HG02588 (cell line): ENCODE measurements around the gene HBD.

Experiments used
- ATAC-seq: cut with Tn5 transposase; IDR thresholded peaks from one replicate; pipeline ENCODE4 v1.9.1; 2021; ENCODE audit warnings: mild to moderate bottlenecking, moderate library complexity; ENCODE audit not compliant: unreplicated experiment

HBD gene

GRCh38 chr11:5235364-5236095 is 1.2 kb upstream of the HBD start:
- no peak for ATAC-seq

- ATAC-seq, result no peak
Measured at GRCh38 chr11:5233307-5233706, 976 bp downstream of the HBD start.

DNA sequence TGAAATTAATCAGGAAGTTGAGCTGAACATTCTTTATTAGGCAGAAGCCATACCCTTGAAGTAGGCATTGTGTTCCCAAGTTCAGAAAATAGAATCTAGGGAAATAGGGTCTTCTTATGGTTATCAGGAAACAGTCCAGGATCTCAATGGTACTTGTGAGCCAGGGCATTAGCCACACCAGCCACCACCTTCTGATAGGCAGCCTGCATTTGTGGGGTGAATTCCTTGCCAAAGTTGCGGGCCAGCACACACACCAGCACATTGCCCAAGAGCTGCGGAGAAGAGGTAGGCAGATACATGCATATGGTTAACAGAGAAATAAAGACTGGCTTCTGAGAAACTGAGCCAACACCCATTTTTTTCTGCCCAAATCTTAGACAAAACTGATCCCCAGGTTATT is 1.5 kb downstream of the HBD start:
- no peak for ATAC-seq

DNA sequence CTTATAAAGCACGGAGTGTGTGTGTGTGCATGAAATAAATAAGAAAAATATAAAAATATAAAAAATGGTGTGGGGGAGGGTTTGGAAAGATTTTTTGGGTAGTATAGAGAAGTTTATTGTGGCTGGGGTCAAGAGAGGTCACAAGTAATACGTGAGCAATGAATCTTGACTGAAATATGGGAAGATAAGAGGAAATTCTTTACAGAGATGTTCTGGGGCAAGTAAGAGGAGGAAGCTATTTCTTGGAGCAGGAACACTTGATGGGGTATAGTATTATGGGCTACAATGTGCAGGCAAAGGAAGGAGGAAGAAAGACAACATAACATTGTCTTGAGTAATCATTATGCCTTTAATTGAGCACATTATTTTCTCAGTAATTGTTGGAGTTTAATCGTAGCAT is 2.1 kb downstream of the HBD start:
- no peak for ATAC-seq

DNA sequence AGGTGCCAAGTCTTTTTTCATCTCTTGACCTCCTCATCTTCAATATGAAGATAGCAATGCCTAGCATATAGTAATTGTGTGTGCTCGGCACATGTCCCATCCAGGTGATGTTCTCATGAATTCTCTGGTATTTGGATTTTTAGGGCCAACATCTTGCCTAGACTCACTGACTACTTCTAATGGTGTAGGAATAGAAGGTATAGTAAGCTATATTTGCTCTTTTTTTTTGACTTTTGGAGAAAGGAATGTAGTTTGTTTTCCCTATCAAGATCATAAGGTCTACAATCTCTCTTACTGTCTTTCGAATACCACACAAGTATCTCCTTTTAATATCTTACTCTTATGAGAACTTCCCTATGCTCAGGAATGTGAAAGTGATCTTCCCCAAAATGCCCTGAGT is 3.2 kb downstream of the HBD start:
- ATAC-seq, result no peak

DNA sequence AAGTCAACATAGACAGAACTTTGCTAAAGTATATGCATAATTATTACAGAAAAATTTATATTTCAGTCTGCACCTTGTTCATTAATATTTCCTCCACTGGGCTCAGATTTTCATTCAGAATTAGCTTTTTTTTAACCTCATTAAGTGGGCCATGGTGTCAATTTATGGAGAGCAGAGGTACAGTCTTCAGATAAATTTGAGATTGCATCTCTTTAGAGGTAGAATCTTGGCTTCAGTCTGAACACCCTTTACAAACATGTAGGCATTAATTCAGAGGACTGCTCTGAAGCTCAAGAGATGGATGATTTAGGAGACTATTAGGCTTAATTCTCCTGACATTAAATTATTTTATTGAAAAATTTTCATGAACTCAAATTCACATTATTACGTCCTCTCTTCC is 4.0 kb downstream of the HBD start:
- ATAC-seq, result no peak

DNA sequence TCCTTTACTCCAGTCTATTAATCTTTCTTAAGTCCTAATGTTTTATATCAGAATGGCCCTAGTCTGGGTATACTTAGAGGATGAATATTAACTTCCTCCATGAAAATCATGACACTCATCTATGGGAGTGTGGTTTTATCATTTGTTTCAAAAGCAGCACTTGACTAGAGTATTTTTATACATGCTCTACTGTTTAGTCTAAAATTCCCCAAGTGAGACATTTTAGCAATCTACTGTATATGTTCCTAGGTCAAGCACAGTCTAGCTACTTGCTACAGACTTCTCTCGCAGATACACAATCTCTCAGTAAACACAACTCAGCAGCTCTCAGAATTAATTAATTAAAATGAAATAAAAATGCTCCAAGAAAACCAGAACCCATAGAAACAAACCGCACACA is 4.5 kb downstream of the HBD start:
- ATAC-seq, result no peak

DNA sequence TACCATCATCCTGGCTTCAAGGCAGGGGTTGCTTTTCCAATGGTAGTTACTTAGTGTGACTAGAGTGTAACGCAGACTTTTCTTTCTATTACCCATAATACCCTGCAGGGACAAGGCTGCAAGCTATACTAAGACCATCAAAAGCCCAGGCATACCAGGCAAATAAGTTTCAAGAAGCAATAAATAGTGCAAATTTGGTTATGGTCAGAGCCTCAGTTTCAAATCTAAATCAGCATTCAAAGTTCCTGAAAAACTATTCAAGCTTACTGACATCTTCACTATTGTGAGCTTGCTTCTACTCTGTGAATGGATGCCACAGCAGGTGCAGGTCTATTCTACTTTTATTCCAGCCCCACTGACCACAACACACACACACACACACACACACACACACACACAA is 4.9 kb downstream of the HBD start:
- no peak for ATAC-seq

- no peak for ATAC-seq
Measured at GRCh38 chr11:5228124-5228523, 6.2 kb downstream of the HBD start.

DNA sequence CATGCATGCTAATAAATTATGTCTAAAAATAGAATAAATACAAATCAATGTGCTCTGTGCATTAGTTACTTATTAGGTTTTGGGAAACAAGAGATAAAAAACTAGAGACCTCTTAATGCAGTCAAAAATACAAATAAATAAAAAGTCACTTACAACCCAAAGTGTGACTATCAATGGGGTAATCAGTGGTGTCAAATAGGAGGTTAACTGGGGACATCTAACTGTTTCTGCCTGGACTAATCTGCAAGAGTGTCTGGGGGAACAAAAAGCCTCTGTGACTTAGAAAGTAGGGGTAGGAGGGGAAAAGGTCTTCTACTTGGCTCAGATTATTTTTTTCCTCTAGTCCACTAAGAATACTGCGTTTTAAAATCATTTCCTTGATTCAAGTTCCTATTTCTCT is 6.6 kb downstream of the HBD start:
- no peak for ATAC-seq

- ATAC-seq, result no peak
Measured at GRCh38 chr11:5226732-5227310, 7.5 kb downstream of the HBD start, which contains the start of gene HBB. TSS of gene HBB (minus strand) at chr11:5227071. CDS start at chr11:5227021, 50 bp downstream.

- ATAC-seq, result no peak
Measured at GRCh38 chr11:5225480-5225871, 8.8 kb downstream of the HBD start.

DNA sequence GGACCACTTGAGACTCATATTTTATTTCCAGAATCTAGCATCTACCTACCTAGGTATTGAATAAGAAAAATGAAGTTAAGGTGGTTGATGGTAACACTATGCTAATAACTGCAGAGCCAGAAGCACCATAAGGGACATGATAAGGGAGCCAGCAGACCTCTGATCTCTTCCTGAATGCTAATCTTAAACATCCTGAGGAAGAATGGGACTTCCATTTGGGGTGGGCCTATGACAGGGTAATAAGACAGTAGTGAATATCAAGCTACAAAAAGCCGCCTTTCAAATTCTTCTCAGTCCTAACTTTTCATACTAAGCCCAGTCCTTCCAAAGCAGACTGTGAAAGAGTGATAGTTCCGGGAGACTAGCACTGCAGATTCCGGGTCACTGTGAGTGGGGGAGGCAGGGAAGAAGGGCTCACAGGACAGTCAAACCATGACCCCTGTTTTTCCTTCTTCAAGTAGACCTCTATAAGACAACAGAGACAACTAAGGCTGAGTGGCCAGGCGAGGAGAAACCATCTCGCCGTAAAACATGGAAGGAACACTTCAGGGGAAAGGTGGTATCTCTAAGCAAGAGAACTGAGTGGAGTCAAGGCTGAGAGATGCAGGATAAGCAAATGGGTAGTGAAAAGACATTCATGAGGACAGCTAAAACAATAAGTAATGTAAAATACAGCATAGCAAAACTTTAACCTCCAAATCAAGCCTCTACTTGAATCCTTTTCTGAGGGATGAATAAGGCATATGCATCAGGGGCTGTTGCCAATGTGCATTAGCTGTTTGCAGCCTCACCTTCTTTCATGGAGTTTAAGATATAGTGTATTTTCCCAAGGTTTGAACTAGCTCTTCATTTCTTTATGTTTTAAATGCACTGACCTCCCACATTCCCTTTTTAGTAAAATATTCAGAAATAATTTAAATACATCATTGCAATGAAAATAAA is 9.5 kb downstream of the HBD start:
- ATAC-seq, result no peak

DNA sequence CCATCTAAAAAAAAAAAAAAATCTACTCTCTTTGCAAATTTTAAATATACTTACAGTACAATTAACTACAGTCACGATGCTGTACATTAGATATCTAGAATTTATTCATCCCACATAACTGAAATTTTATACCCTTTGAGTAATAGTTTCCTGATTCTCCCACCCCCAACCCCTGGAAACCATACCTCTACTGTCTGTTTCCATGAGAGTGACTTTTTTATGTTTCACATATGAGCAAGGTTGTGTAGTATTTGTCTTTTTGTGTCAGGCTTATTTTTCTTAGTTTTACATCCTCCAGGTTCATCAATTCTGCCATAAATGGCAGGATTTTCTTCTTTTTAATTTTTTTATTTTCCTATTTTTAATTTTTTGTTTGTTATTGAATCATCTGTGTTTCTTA is 10.6 kb downstream of the HBD start:
- no peak for ATAC-seq

GRCh38 chr11:5223146-5223545 is 11.1 kb downstream of the HBD start:
- ATAC-seq, result no peak

GRCh38 chr11:5210376-5210885 is 23.9 kb downstream of the HBD start:
- no peak for ATAC-seq

DNA sequence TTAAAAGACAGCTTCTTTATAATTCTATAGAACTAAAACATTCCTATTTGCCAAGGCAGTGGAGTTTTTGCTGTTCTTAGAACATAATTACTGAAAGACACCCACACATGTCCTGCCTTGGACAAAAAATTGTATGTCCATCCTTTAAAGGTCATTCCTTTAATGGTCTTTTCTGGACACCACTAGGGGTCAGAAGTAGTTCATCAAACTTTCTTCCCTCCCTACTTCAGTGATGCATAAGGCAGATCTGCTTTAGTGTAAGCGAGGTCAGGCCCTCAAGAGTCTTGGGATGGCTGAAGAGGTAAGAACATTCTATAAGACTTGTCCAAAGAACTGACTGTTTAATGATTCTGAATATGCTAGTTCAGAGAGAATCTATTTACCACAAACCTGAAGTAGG is 29.5 kb downstream of the HBD start:
- ATAC-seq, result peak; percentile 69

GRCh38 chr11:5203366-5203765 is 30.9 kb downstream of the HBD start:
- no peak for ATAC-seq

- ATAC-seq, result no peak
Measured at GRCh38 chr11:5200582-5200981, 33.7 kb downstream of the HBD start, which contains the start of gene OR51V1. TSS of gene OR51V1 (minus strand) at chr11:5200682. CDS start at chr11:5200682, 0 bp downstream.

DNA sequence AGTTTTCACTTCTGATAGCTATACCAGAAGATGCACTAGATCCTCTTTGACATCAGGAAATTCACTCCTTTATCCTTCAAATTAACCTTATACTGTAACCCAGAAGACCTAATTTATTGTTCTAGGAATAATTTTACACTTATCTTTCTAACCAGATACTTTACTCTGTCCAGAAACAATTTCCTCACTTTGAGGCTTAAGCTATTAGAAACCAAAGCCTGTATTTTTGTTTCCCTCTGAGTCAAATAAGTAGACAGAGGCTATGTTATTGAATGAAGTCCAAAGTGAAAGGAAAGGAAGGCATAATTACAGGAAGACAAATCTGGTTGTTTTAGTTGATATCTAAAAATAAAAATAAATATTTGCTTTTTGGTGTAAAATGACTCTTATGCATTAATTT is 36.0 kb downstream of the HBD start:
- no peak for ATAC-seq

DNA sequence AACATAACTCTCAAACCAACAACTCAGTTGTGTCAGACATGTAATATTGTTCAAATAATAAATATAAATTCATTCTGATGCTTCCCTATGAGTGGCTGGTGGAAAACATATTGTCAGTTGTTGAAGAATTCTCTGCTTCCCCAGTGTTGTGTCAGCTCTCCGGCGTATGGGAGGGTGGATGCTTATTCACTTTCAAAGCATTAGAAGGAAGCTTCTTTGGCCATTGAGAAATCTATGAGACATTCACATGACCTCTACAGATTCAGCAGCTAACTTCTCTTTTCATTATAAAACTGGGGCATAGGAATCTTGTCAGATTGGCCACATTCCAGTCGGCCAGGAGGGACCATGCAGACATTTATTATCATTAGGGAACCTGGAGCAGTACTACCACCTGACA is 36.7 kb downstream of the HBD start:
- ATAC-seq, result no peak
